GM19025 (cell line): ENCODE measurements around the gene FADS3.

Experiments used
- ATAC-seq: cut with Tn5 transposase; IDR thresholded peaks from one replicate; pipeline ENCODE4 v1.9.1; 2021; ENCODE audit warnings: mild to moderate bottlenecking, low read depth, moderate library complexity; ENCODE audit not compliant: unreplicated experiment

Gene FADS3

DNA sequence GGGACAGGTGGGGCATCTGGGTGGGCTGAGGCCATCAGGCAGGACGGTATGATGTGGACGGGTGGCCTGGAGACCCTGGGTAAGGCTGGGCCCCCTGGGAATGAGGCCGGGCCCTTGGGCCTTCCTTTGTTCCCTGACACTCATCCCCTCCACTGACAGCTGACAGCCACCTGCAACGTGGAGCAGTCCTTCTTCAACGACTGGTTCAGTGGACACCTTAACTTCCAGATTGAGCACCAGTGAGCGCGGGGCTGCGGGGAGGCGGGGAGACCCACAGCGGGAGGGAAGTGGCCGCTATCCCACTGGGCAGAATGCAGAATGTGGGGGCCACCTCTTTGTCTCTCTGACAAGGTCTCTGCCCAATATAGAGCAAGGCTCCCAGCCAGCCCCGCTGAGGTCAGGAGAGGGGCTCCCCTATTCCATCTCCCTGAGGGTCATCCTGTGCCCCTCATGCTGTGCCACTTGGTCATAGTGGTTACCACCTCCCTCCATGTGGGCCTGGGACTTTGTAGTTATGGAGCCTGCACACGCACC is 27.7 kb downstream of the FADS3 start:
- ATAC-seq: no peak

DNA sequence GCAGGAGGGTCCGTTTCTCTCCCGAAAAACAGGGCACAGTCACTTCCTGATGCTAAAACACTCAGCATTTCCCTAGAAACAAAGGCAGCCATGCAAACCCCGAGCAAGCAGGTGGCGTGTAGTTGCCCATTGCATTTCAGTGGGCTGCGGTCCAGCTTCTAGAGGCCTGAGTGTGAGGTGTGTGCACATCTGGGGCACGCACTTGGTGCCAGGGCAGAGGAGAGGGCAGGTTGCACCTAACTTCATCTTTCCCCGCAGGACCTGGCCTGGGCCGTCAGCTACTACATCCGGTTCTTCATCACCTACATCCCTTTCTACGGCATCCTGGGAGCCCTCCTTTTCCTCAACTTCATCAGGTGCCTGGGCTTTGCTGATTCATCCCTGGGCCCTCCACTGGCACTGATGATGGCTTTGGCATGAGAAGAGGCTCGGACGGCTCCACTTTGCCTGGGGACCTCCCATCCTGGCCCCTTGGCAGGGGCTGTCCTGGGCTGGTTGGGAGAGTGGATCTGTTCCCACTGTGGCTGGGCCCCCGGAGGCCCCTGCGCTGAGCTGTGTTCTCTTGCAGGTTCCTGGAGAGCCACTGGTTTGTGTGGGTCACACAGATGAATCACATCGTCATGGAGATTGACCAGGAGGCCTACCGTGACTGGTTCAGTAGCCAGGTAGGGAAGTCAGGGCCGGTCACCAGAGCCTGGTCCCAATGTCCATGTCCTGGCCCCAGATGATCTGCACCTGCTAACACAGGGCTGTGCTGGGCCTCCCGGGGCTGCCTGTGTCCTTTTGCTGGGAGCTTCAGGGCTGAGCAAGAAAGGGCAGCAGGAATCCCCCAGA is 28.4 kb downstream of the FADS3 start:
- ATAC-seq: no peak

GRCh38 chr11:61861634-61862033 is 29.7 kb downstream of the FADS3 start:
- no peak for ATAC-seq

DNA sequence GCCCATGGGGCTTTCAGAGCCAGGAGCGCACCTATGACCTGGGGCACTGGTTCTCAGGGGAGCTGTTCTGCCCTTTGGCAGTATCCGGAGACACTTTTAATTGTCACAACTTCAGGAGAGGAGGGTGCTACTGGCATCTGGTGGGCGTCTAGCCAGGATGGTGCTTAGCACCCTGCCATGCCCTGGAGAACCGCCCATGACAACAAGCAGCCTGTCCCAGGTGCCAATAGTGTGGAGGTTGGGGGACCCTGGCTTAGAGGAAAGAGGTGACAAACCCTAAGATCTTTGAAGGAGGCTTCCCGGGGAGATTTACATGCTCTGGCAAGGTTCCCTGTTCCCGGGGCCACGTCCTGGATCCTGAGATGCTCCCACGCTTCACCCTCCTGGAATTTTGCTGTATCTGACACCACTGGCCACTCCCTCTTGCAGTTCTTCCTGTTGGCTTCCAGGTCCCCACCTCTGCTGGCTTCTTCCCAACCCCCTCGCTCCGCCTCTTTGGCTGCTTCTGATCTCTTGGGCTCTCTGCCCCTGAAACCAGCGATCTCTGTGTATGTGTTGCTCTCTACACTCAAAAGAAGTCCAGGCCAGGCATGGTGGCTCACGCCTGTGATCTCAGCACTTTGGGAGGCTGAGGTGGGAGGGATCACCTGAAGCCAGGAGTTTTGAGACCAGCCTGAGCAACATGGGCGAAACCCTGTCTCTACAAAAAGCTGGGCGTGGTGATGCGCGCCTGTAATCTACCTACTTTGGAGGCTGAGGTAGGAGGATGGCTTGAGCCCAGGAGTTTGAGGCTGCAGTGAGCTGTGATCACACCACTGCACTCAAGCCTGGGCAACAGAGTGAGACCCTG is 31.1 kb downstream of the FADS3 start:
- ATAC-seq: no peak

DNA sequence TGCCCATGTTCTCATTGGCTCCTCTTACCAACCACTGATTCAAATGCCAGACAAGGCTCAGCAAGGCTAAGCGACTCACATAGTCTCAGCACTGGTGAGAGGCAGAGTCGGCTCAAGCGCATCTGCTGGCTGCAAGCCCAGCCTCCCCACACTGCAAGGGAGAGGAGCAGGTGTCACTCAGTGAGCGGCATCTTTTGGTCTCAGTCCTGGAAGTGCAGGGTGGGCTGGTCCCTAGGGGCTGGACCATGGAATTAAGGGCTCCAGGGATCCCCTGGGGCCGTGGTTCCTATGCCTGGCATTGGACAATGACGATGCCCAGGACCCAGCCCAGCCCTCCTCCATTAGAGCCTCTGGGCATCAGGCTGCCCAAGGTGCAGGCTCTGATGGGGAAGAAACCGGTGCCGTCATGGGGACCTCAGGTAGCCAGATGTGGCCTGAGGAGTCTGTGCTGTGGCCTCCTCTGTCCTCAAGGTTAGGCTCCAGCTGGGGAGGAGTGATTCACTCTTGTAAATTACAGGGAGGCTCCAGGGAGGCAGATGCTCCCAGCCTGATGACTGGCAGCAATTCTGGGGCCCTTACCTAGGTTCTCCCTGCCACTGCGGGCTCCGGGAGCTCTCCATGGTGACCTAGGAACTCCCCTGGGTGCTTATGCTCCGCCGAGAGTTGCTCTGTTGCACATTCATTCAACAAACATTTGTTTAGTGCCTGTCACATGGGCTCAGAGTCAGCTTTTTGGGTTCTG is 35.2 kb downstream of the FADS3 start:
- ATAC-seq: no peak

- no peak for ATAC-seq
Observed at GRCh38 chr11:61854966-61855714, 36.2 kb downstream of the FADS3 start.

DNA sequence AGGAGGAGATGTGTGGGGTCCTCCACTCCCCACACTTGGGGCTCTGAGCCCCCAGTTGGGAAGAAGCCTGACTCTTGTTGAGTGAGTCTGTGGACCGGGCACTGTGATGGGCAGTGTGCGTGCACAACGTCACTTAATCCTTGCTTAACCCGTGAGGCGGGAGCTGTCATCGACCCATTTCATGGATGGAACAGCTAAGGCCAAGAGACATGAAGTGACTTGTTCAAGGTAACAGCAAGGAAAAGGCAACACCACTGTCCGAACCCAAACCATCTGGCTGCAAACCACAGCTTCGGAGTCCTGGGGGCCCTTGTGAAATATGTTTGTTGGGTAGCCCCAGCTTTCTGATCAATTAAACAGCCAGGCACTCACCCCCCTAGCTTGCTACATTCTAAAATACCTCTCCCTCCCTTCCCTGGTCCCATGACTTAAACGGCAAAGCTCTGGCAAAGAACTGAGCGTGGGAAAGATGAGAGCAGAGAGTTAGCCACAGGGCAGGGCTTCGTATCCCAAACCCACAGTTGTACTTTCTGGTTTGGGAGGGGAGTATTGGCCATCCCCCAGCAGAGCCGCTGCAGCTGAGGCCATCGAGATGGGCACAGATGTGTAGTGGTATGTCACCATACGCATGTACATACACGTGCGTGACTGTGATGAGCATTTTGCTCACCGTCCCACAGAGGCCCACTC is 37.0 kb downstream of the FADS3 start:
- ATAC-seq: no peak

GRCh38 chr11:61853698-61854169 is 37.6 kb downstream of the FADS3 start:
- ATAC-seq: no peak

GRCh38 chr11:61851900-61852295 is 39.4 kb downstream of the FADS3 start:
- no peak for ATAC-seq

GRCh38 chr11:61851113-61851899 is 40.0 kb downstream of the FADS3 start:
- ATAC-seq: no peak

DNA sequence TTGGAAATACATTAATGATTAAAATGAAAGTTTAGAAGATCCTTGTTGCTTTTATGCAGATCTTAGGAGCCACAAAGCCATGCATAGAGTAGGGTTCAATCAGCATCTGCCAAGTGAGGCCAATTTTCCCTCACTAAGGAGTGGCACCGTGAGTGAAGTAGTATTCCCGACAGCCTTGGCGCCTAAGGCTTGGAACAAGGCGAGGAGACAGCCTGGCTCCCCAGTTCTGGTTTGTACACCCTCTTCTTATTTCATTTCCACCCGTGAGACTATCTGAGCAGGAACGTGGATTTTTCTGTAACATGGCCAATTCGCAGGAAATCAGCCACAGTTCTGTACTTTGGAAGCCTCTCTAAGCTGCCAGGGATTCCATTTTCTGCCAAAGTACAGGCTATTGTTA is 40.7 kb downstream of the FADS3 start:
- ATAC-seq: no peak

DNA sequence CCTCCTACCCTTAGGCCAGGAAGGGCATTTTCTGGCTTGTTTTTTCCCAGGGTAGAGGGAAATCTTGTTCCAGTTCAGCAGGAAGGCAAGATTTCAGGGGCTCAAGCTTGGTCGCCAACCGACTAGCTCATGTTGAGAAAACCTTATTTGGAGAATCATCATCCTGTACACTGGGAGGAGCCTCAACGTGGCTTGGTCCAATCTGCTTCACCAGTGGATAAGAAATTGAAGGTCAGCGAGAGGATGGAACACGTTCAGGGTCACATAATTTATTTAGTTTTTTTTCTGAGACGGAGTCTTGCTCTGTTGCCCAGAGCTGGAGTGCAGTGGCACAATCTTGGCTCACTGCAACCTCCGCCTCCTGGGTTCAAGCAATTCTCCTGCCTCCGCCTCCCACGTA is 42.7 kb downstream of the FADS3 start:
- no peak for ATAC-seq

- ATAC-seq: no peak
Observed at GRCh38 chr11:61847914-61848581, 43.3 kb downstream of the FADS3 start.

DNA sequence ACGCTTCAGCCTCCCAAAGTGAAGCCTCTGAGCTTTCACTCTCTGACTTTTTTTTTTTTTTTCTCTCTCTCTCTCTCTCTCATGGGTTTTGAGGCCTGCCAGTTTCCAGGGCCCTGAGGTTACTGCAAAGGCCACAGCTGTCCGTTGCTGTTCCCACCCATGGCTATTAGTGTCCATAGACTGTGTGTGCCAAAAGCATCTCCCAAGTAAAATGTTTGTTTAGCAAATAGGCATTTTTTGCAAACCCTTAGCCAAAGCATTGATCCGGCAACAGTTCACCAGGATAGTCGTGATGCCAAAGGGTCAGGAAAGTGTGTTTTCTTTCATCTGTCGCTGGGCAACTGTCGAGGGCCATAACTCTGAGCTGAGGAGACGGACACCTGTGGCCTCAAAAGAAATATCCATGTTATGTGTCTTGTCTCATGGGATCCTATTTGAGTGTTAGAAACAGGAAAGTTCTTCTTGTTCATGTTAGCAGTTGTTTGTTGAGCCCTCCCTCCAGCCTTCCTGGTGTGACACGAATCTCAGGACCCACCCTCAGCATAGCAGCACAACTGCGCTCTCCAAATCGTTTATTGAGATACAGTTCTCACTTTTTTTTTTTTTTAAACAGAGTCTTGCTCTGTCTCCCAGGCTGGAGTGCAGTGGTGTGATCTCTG is 44.9 kb downstream of the FADS3 start:
- no peak for ATAC-seq

DNA sequence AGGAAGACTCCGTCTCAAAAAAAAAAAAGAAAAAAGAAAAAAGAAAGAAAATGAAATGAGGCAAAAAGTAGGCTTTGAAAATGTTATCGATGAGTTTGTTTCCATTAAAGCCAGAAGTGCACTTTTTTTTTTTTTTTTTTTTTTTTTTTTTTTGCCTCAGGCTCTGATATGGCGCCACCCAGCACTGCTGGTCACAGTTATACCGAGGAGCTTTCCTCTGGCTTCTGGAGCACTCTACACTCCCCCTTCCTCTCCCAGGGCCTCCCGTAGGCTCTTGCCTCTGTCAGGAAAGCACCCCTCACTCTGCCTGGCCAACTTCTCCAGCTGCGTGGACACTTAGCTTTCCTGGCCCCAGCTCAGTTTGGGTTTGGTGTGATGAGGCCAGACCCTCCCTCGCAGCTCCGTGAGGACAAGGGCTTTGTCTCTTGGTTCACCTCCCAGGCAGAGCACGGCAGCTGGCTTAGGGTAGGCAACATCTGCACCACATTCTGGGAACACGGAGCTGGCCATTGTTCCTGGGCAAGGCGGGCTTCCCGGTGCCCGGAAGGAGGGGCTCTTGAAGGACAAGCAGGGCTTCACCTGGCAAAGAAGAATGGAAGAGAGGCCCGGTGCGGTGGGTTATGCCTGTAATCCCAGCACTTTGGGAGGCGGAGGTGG is 46.3 kb downstream of the FADS3 start:
- no peak for ATAC-seq

DNA sequence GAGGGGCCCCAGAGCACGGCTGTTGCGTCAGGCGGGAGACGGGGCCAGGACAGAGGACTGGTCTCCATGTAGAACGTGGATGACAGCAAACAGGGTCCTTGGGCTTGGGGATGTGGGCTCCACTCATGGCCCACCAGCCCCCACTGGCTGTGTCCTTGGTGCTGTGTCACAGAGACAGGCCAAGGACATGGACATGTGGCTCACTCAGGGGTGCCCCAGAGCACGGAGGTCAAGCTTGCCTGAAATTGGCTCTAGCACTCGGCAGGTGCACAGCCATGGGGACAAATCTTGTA is 48.9 kb downstream of the FADS3 start:
- no peak for ATAC-seq
